Measurements from ENCODE around the gene SIGLEC10. TPM values are rescaled to one million over a fixed set of nuclear protein-coding genes. Genes with fewer than 3 reads are reported as not detected.
"Not testable (repeated sequence)": the region's sequence is repeated elsewhere in the genome, so short reads cannot be mapped to it uniquely, and the experiment has no call there.

Gene SIGLEC10
- total RNA-seq, 1 experiment from 2014 or later = not detected

- no peak overlapping the region for H3K4me3 ChIP-seq
- intact Hi-C loops (cut with micrococcal nuclease; ENCODE audit: unreplicated experiment) = loop anchor here (2.0 kb wide), 1 partner anchor 40 kb away; no protein-coding TSS in a partner anchor
- ChIA-PET POLR2A (ENCODE audit: unreplicated experiment) (no interaction called here), CTCF (interaction anchor here (0.6 kb wide), 1 partner anchor 58 kb away, joined by 3 read pairs; no protein-coding TSS in a partner anchor)
- no peaks in the 10 kb centered on the region for H3F3A ChIP-seq (ENCODE audit: insufficient read depth, low read depth)
- peaks cover 6% of the 10 kb centered on the region; the same call in 1 of the 2 replicates for H3K9me3 ChIP-seq (ENCODE audit: insufficient read depth, low read depth)
- H3K27ac ChIP-seq = no peak overlapping the region
- H3K4me2 ChIP-seq = no peak overlapping the region
- peaks cover 7% of the 10 kb centered on the region; the same call in 1 of the 2 replicates for H3K79me2 ChIP-seq (ENCODE audit: low read depth)
- no peaks in the 10 kb centered on the region for H3K9me2 ChIP-seq (ENCODE audit: insufficient read depth)
- DNase-seq = no peak
- no peaks in the 10 kb centered on the region for H4K20me1 ChIP-seq (ENCODE audit: insufficient read depth)
- TF ChIP-seq EZH2 (IDR thresholded peaks at IDR 0.05; ENCODE audit: low read depth) = no peak
- TF ChIP-seq CTCF (conservative IDR thresholded peaks at IDR 0.05) = no peak
- H2AFZ ChIP-seq = no peak overlapping the region
- no peaks in the 10 kb centered on the region for H3K27me3 ChIP-seq (ENCODE audit: insufficient read depth, low read depth)
- no TSS peak for BruUV-seq (replicated peaks)
- no peaks in the 10 kb centered on the region for H3K36me3 ChIP-seq (ENCODE audit: low read depth)
- H3K4me1 ChIP-seq (replicated peaks; ENCODE audit: insufficient read depth) = peaks cover 10% of the 10 kb centered on the region
Observed at GRCh38 chr19:51399231-51399630, 18.2 kb downstream of the SIGLEC10 start.

- Histone ChIP-seq H3F3A (ENCODE audit: insufficient read depth, low read depth) (peaks cover 5% of the 10 kb centered on the region), H3K27ac (no peak overlapping the region), H3K4me2 (no peak overlapping the region), H4K20me1 (ENCODE audit: insufficient read depth) (no peaks in the 10 kb centered on the region), H3K79me2 (ENCODE audit: low read depth) (peaks cover 7% of the 10 kb centered on the region; the same call in 1 of the 2 replicates), H3K9me2 (ENCODE audit: insufficient read depth) (no peaks in the 10 kb centered on the region), H3K4me1 (replicated peaks; ENCODE audit: insufficient read depth) (peaks cover 10% of the 10 kb centered on the region), H3K4me3 (no peak overlapping the region), H2AFZ (no peak overlapping the region), H3K9me3 (ENCODE audit: insufficient read depth, low read depth) (peaks cover 6% of the 10 kb centered on the region; the same call in 1 of the 2 replicates), H3K27me3 (ENCODE audit: insufficient read depth, low read depth) (no peaks in the 10 kb centered on the region), H3K36me3 (ENCODE audit: low read depth) (no peaks in the 10 kb centered on the region)
- ChIA-PET CTCF (interaction anchor here (0.6 kb wide), 2 partner anchors 39 to 742 kb away, joined by 3 read pairs; no protein-coding TSS in a partner anchor), POLR2A (ENCODE audit: unreplicated experiment) (no interaction called here)
- intact Hi-C loops (cut with micrococcal nuclease; ENCODE audit: unreplicated experiment) = loop anchor here (2.0 kb wide), 1 partner anchor 41 kb away; no protein-coding TSS in a partner anchor
- BruUV-seq (replicated peaks) = no TSS peak
- TF ChIP-seq CTCF (conservative IDR thresholded peaks at IDR 0.05) (peak; percentile 67), EZH2 (IDR thresholded peaks at IDR 0.05; ENCODE audit: low read depth) (no peak)
- no peak for DNase-seq
Observed at GRCh38 chr19:51398096-51398704, 19.2 kb downstream of the SIGLEC10 start.

- BruUV-seq (replicated peaks); CTCF ChIA-PET; H3F3A ChIP-seq (ENCODE audit: insufficient read depth, low read depth); POLR2A ChIA-PET (ENCODE audit: unreplicated experiment); intact Hi-C loops (cut with micrococcal nuclease; ENCODE audit: unreplicated experiment); H3K27me3 ChIP-seq (ENCODE audit: insufficient read depth, low read depth); H3K36me3 ChIP-seq (ENCODE audit: low read depth); H3K4me3 ChIP-seq; H3K9me2 ChIP-seq (ENCODE audit: insufficient read depth); H2AFZ ChIP-seq; H3K4me2 ChIP-seq; H3K27ac ChIP-seq; H3K9me3 ChIP-seq (ENCODE audit: insufficient read depth, low read depth); H3K79me2 ChIP-seq (ENCODE audit: low read depth); H4K20me1 ChIP-seq (ENCODE audit: insufficient read depth); DNase-seq: not testable (repeated sequence)
- peaks cover 10% of the 10 kb centered on the region for H3K4me1 ChIP-seq (replicated peaks; ENCODE audit: insufficient read depth)
Observed at GRCh38 chr19:51397453-51397852, 20.0 kb downstream of the SIGLEC10 start.
